ENCODE measurements around the gene ALKBH2.

GRCh38 chr12:109126784-109127183 lies 33.5 kb upstream of the ALKBH2 start:
- TF ChIP-seq CTCF (IDR thresholded peaks at IDR 0.05) (no peak), POLR2A (IDR thresholded peaks at IDR 0.05) (no peak)

All from adrenal gland (tissue), 5 donors.